ENCODE measurements around the gene ANKRD65. TPM values are rescaled to one million over a fixed set of nuclear protein-coding genes. Genes with fewer than 3 reads are reported as not detected.
"Not testable (repeated sequence)": the region's sequence is repeated elsewhere in the genome, so short reads cannot be mapped to it uniquely, and the experiment has no call there.

ANKRD65 gene
- total RNA-seq, 1 donor from 2014 or later: 21.5 TPM

- Histone ChIP-seq H3K4me1 (no peaks in the 10 kb centered on the region), H3K36me3 (no peaks in the 10 kb centered on the region), H3K4me3 (no peak overlapping the region), H3K27me3 (no peaks in the 10 kb centered on the region), H3K27ac (no peak overlapping the region), H3K9me3 (no peaks in the 10 kb centered on the region)
- DNase-seq (no peak), ATAC-seq (no peak)
- intact Hi-C loops (cut with DNase I): no loop called here
- TF ChIP-seq CTCF (IDR thresholded peaks at IDR 0.05): no peak
These were observed 30.8 kb upstream of the ANKRD65 start for GRCh38 chr1:1451696-1452364.

- H3K9me3 ChIP-seq; ATAC-seq; intact Hi-C loops (cut with DNase I); H3K4me1 ChIP-seq; DNase-seq; H3K36me3 ChIP-seq; H3K4me3 ChIP-seq; H3K27ac ChIP-seq; H3K27me3 ChIP-seq: not testable (repeated sequence)
These were observed 29.5 kb upstream of the ANKRD65 start for GRCh38 chr1:1450616-1451015.

GRCh38 chr1:1449099-1449739, 28.1 kb upstream of the ANKRD65 start, which contains the start of gene ATAD3C:
Gene ATAD3C, plus strand, starts transcription at chr1:1449689. Its CDS starts 995 bp downstream, at chr1:1450684.
- Histone ChIP-seq H3K4me3 (no peak within 1 kb of the TSS), H3K27me3 (no peaks in the 10 kb centered on the region), H3K36me3 (no peaks in the 10 kb centered on the region), H3K4me1 (no peaks in the 10 kb centered on the region), H3K9me3 (no peaks in the 10 kb centered on the region), H3K27ac (no peak within 1 kb of the TSS)
- TF ChIP-seq CTCF (IDR thresholded peaks at IDR 0.05): no peak
- intact Hi-C loops (cut with DNase I): no loop called here
- DNase-seq: no peak
- ATAC-seq: no peak

GRCh38 chr1:1446631-1447030, 25.6 kb upstream of the ANKRD65 start:
- H3K9me3 ChIP-seq; H3K36me3 ChIP-seq; H3K4me3 ChIP-seq; H3K4me1 ChIP-seq; intact Hi-C loops (cut with DNase I); H3K27me3 ChIP-seq; ATAC-seq; DNase-seq; H3K27ac ChIP-seq: not testable (repeated sequence)

- intact Hi-C loops (cut with DNase I): no loop called here
- no peaks in the 10 kb centered on the region for H3K27me3 ChIP-seq
- peak overlapping the region; percentile 17 for H3K27ac ChIP-seq
- no peak for DNase-seq
- no peak overlapping the region for H3K4me3 ChIP-seq
- no peaks in the 10 kb centered on the region for H3K36me3 ChIP-seq
- TF ChIP-seq CTCF (IDR thresholded peaks at IDR 0.05): no peak
- peak; percentile 52 for ATAC-seq
- peaks cover 19% of the 10 kb centered on the region for H3K4me1 ChIP-seq
- H3K9me3 ChIP-seq: no peaks in the 10 kb centered on the region
These were observed 21.1 kb upstream of the ANKRD65 start for GRCh38 chr1:1442069-1442770.

- H3K9me3 ChIP-seq: no peaks in the 10 kb centered on the region
- DNase-seq (peak; percentile 80), ATAC-seq (peak; percentile 77)
- intact Hi-C loops (cut with DNase I): no loop called here
- no peaks in the 10 kb centered on the region for H3K27me3 ChIP-seq
- H3K4me3 ChIP-seq: no peak overlapping the region
- peak overlapping the region; percentile 17 for H3K27ac ChIP-seq
- H3K4me1 ChIP-seq: peaks cover 21% of the 10 kb centered on the region
- TF ChIP-seq CTCF (IDR thresholded peaks at IDR 0.05): peak; percentile 90
- H3K36me3 ChIP-seq: no peaks in the 10 kb centered on the region
These were observed 20.2 kb upstream of the ANKRD65 start for GRCh38 chr1:1441002-1441888.

All from upper lobe of right lung (tissue), 1 donor.